Panc1 (cell line): Measurements from ENCODE around the gene RIMS1. TPM values are rescaled to one million over a fixed set of nuclear protein-coding genes. Genes with fewer than 3 reads are reported as not detected.

Source experiments
- ATAC-seq: fragments of 200-7000 bp; cut with Tn5 transposase; 2 replicates; pipeline ENCODE4 v1.9.1; 2020; ENCODE audit warnings: mild to moderate bottlenecking, moderate library complexity
- BruUV-seq: library from RNA; stranded (reverse); fragments of 400-500 nt; replicated peaks from 2 replicates; lab custom pipeline; 2021; lab: Mats Ljungman, UMichigan
- CTCF ChIA-PET: fragments of 300-600 bp; sonication (Branson Sonifier 250); formaldehyde crosslinking; loops from one replicate; lab custom pipeline; 2022; ENCODE audit warnings: antibody characterized with exemption; lab: Charles Lee
- POLR2A ChIA-PET: fragments of 300-600 bp; sonication (Branson Sonifier 250); formaldehyde crosslinking; loops from one replicate; lab custom pipeline; 2022; ENCODE audit warnings: antibody characterized with exemption; lab: Charles Lee
- DNase-seq: peaks from one replicate; pipeline ENCODE4 v3.0.0-alpha.2; 2010; ENCODE audit warnings: low read depth, low spot score
- H3K27ac ChIP-seq: 2 replicates; pipeline ENCODE4 v1.5.1; 2011; ENCODE audit warnings: mild to moderate bottlenecking, low read length, inconsistent platforms
- H3K27me3 ChIP-seq: fragments of 200-500 bp; sonication (Bioruptor generic); 2 replicates; pipeline ENCODE4 v1.6.0; 2014; ENCODE audit warnings: low read length, inconsistent platforms; ENCODE audit not compliant: control insufficient read depth, insufficient read depth
- H3K36me3 ChIP-seq: fragments of 200-500 bp; sonication (Bioruptor generic); 2 replicates; pipeline ENCODE4 v1.5.1; 2014; ENCODE audit warnings: inconsistent platforms, mild to moderate bottlenecking, low read length, moderate library complexity; ENCODE audit not compliant: control insufficient read depth, insufficient read depth
- H3K4me1 ChIP-seq: 2 replicates; pipeline ENCODE4 v1.5.1; 2011; ENCODE audit warnings: inconsistent platforms, mild to moderate bottlenecking, low read length, moderate library complexity; ENCODE audit not compliant: control insufficient read depth, insufficient read depth
- H3K4me3 ChIP-seq, 2 experiments: 2 replicates each; pipeline ENCODE4 v1.5.1; 2011 to 2012; ENCODE audit warnings: low read depth in 2 of 2, low read length in 2 of 2, mild to moderate bottlenecking in 2 of 2, inconsistent platforms in 1 of 2, moderate library complexity in 1 of 2
- H3K9me3 ChIP-seq: fragments of 200-500 bp; sonication (Bioruptor generic); 2 replicates; pipeline ENCODE4 v1.5.1; 2014; ENCODE audit warnings: low read depth, mild to moderate bottlenecking, inconsistent platforms, low read length, moderate library complexity; ENCODE audit not compliant: control insufficient read depth, insufficient read depth
- REST ChIP-seq, 2 experiments: IDR thresholded peaks; 2 replicates each; pipeline ENCODE4 v1.6.1; 2011 to 2012; ENCODE audit warnings: low read depth in 2 of 2, control low read depth in 1 of 2, low read length in 1 of 2, mild to moderate bottlenecking in 1 of 2, moderate library complexity in 1 of 2; ENCODE audit not compliant: insufficient read depth in 1 of 2
- SIN3A ChIP-seq: IDR thresholded peaks from 2 replicates; pipeline ENCODE4 v1.6.1; 2012; ENCODE audit warnings: low read depth, mild to moderate bottlenecking, low read length, moderate library complexity, borderline replicate concordance; ENCODE audit not compliant: insufficient read depth
- in situ Hi-C: cut with HindIII; loops from 2 replicates; pipeline ENCODE4 v1.10.0; 2016; ENCODE audit warnings: low sequenced_read_pairs, low pct_unique_long_range_greater_than_20kb
- intact Hi-C: fragments of 100-400 bp; cut with micrococcal nuclease; formaldehyde crosslinking; loops from one replicate; pipeline ENCODE4 v1.10.0; 2022; ENCODE audit not compliant: unreplicated experiment
- total RNA-seq: library from RNA; stranded (reverse); gene quantifications from one replicate; pipeline ENCODE4 v1.2.1, GENCODE V29; 2021; ENCODE audit not compliant: unreplicated experiment

Gene RIMS1
- total RNA-seq, 1 experiment from 2014 or later = 0.18 TPM

- DNase-seq (no peak), ATAC-seq (no peak)
- H3K4me1 ChIP-seq = no peaks in the 10 kb centered on the region
- no peaks in the 10 kb centered on the region for H3K36me3 ChIP-seq
- BruUV-seq = no TSS peak
- intact Hi-C loops = no loop called here
- TF ChIP-seq SIN3A (no peak), REST (IDR thresholded peaks at IDR 0.05; ENCODE audit: insufficient read depth in 1 of 2, low read depth in 2 of 2, low read length in 1 of 2) (peak; percentile 73 to 80)
- H3K4me3 ChIP-seq = no peak overlapping the region
- no peaks in the 10 kb centered on the region for H3K27me3 ChIP-seq
- H3K27ac ChIP-seq = no peak overlapping the region
- H3K9me3 ChIP-seq = no peaks in the 10 kb centered on the region
- ChIA-PET CTCF (no interaction called here), POLR2A (no interaction called here)
- in situ Hi-C loops = no loop called here
Measured at GRCh38 chr6:72446430-72446829, 560.1 kb downstream of the RIMS1 start.
